GM18498 (cell line): ENCODE measurements around the gene GABBR2.
"Not testable (repeated sequence)": the region's sequence is repeated elsewhere in the genome, so short reads cannot be mapped to it uniquely, and the experiment has no call there.

ENCODE experiments used
- ATAC-seq: cut with Tn5 transposase; IDR thresholded peaks from one replicate; pipeline ENCODE4 v1.9.1; 2021; ENCODE audit warnings: mild to moderate bottlenecking, moderate library complexity; ENCODE audit not compliant: unreplicated experiment

Gene GABBR2

DNA sequence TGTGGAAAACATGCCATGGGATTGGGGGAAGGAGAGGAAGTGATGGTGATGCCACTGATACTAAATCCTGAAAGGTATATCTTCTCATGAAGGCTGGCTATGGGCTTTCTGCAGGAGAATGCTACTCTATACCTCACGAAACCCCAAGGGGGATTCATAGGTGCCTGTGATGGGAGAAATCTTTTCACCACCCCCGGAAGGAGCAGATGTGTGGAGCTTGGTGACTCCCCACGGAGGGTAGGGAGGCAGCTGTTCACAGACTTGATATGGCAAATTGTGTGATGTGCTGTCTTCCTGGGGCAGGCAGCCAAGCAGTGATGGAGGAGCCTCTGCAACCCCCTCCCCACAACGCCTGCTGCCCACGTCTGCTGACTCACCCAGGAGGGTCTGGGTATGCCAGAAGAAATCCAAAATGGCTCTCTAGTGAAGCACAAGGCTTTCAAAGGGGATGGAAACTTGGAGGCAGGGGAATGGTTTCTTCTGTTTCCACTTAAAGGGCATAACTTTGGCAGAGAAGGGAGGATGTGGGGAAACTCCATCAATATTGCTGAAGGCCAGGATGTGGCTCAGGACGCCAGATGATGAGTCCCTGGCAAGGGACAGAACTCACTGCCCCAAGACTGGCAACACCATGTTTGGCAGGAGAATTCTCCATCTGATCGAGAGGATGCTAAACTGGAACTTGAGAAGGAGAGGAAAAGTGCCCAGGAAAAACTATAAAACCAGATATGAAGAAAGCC lies 188.3 kb downstream of the GABBR2 start:
- no peak for ATAC-seq

DNA sequence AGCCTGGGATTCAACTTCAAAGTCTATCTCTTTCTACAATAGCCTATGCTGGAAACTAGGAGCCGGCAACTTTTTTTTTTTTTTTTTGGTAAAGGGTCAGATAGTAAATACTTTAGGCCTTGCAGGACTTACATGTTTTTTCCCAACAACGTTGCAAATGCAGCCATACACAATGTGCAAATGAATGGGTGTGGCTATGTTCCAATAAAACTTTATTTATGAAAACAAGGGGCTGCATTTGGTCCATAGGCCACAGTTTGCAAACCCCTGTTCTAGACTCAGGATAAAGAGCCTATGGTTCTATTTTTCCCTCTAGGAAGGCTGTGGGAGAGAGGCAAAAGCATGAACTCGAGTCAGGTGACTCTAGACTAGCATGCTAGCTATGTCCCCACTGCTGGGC lies 189.1 kb downstream of the GABBR2 start:
- ATAC-seq, result no peak

DNA sequence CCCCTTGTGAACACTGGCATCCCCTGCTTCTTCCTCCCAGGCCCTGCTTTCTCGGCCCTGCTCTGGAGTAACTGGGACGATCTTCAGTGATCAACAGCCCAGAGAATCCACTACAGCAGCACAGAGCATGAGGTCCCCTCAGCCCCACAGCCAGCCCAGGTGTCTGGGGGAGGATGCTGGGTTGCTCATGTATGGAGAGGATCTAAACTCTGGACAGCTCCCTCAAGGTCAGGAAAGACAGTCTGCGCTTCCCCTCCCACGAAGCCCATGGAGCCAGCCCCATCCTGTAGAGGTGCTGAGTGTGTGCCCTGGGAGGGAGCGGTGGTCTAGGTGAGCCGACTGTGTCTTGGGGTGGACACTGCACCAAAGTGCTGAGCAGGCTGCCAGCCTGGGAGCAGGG lies 190.2 kb downstream of the GABBR2 start:
- no peak for ATAC-seq

DNA sequence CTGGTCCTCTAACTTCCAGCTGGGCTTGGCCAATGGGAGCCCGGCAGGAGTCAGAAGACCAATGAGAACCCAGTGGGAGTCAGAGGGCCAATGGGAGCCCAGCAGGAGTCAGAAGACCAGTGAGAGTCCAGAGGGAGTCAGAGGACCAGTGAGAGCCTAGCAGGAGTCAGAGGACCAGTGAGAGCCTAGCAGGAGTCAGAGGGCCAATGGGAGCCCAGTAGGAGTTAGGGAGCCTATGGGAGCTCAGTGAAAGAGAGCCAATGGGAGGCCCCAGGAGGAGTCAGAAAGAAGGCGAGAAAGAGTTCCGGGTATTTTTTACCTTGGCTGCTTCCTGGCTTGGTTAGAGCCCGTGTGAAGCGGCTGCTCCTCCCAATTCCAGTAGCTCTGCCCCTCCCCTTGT lies 191.0 kb downstream of the GABBR2 start:
- no peak for ATAC-seq

DNA sequence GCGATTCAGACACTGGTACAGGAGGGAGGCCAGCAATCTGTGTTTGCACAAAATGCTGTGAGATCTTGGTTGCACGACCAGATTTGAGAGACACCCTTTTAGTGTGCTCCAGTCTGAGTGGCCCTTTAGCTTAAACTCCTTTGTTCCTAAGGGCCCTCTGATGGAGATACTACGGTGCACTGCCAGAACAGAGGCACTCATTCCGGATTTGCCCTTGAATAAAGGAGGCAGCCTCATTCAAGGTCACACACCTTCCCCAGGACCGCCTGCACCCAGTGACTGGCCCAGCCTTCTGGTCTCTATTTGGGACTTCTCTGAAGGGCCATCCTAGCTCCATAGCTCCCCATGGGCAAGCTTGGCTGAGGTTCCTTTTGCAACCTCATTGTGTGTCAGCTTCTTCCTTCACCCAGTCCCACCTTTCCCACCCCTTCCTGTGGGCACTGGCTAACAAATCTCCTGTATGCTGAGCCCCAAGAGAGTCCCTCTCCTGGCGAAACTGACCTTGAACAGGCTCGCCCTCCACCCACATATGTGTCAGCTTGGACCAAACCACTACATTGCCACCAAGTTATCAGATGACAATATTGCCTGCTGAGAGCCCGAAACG lies 191.7 kb downstream of the GABBR2 start:
- no peak for ATAC-seq

DNA sequence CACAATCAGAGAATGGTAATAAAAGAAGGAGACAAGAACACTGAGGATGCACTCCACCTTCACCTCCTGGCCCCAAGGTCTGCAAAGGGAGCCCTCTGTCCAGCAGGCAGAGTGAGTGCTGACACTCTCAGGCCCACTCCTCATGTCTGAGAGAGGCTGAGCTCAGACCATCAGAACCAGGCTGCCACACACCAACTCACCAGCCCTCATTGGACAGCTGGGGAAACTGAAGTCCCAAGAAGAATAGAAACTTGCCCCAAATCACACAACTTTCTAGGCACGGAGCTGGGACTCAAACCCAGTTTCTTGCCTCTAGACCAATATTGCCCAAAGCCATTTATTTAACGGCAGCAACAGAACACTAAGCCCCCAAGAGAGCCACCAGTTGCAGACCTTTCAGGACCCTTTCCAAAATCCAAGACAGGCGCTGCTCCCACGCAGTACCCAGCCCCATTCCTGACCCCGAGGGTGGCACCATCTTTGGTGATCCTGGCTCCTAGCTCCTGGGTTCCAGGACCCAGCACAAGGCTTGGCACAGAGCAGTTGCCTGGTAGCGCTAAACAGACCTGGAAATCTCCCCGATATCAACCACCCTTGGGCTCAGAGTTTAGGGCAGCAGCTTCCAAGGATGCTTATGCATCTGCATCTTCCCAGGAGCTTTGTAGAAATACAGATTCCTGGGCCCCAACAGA lies 192.4 kb downstream of the GABBR2 start:
- no peak for ATAC-seq

DNA sequence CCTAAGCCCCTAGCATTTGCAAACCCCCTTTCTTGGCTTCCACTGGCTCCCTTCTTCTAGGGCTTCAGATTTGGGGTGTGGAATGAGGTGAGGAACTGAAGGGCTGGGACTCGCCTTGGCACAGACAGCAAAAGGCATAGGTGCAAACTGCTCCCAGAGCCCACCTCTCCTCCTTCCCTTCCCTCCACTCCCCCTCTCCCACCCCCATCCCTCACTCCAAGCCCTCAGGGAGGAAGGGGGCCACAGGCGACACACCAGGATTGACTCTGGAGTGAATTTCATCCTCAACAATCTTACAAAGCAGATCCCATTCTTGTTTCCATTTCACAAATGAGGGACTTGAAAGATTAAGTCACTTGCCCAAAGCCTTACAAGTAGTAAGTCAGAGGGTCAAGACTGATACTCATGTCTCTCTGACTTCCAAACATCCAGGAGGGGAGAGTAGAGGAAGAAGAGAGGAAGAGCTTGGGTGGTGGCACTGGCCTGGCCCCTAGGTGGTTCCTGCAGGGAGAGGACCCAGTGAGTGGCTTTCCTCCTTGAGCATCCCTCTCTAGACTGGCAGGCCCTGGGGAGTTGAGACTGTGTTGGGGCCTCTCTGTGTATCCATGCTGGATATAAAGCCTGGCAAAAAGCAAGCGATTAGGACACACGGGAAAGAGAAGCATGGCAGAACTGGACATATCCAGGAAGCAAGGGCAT lies 193.1 kb downstream of the GABBR2 start:
- ATAC-seq, result no peak

DNA sequence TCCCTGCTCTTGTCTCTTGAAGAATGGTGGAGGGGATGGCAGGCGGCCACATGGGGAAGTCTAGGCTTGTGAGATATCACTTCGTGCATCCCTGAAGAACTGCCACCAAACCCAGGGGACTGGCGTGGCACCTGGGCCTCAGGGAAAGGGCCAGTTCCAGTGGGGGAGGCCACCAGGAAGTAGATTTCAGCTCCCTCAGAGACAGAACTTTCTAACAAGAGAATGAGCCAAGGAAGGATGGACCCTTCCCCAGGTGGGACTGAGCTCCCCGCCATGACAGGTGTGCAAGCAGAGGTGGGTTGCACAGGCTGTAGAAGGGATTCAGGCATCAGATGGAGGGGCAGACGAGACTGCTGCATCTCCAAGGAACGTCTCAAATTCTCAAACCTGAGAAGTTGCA lies 193.9 kb downstream of the GABBR2 start:
- no peak for ATAC-seq

DNA sequence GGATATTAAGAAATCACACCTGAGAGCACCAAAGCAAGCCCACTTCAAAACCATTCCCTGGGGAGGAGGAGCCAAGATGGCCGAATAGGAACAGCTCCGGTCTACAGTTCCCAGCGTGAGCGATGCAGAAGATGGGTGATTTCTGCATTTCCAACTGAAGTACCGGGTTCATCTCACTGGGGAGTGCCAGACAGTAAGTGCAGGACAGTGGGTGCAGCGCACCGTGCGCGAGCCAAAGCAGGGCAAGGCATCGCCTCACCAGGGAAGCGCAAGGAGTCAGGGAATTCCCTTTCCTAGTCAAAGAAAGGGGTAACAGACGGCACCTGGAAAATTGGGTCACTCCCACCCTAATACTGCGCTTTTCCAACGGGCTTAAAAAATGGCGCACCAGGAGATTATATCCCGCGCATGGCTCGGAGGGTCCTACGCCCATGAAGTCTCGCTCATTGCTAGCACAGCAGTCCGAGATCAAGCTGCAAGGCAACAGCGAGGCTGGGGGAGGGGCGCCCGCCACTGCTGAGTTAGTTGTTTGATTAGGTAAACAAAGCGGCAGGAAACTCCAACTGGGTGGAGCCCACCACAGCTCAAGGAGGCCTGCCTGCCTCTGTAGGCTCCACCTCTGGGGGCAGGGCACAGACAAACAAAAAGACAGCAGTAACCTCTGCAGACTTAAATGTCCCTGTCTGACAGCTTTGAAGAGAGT lies 200.4 kb downstream of the GABBR2 start:
- not testable (repeated sequence) for ATAC-seq

DNA sequence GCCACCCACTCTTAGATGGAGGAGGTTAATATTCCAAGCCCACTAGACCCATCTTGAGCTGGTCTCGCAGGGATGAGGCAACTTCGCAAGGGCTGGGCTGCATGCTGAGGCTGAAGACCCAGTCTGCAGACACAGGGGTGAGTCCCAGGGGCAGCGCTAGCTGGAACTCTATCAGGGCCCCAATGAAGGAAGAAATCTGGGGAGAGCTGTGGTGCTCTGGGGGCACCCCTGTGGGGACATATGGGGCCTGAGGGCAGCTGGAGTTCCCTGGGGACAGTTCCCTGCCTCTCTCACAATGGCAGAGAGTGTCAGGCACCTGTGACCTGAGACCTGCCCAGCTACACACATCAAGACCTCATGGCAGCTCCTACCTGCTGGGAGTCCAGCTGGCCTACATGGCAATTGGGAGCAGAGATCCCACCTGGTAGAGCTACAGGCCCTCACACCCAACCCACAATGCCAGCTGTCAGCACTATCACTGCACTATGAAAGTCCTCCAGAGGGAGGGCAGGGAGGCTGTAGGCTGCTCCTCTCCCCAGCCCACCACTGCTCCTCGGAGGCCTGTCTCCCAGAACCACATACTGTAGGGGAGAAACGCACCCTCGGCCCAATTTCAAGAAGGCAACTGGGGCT lies 202.2 kb downstream of the GABBR2 start:
- no peak for ATAC-seq

DNA sequence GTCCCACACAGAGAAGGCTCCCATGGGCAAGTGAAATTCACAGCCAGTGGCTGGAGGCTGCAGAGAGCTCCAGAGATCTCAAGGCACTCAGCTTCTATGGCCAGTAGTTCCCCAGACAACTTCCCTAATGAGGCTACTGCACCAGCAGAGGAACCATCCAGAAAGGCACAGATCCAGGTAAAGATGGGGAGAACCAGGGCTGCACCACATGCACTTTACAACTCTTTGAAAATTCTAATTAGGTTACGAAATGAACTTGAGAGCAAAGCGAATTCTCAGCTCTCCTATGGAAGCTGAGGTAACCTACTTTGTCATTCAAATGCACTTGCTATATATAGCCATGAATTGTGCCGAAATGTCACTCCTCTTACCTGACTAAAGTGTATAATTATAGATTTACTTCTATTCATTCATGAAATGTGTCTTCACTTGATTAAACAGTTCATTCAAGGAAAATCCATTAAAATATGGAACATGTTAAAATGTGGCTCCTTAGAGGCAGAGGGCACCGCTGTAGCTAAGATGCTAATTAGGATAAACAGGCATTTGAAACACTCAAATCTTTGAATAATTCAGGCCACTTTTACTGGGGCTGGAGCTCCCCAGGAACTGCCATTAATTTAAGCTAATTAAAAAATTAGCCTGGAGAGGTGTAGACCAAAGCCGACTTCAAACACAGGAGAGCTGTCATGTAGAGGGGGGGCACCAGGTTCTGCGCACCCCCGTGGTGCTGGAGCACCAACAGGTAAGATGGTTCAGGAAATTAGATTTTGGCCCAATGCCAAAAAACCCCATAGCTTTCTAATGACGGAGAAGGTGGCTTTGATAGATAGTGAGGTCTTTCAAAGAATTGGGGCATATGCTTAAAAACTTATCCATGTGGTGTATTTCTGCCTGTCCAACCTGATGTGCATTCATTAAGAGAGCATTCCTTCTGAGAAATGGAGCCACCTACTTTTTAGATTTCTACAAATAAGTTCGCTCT lies 204.1 kb downstream of the GABBR2 start:
- no peak for ATAC-seq

DNA sequence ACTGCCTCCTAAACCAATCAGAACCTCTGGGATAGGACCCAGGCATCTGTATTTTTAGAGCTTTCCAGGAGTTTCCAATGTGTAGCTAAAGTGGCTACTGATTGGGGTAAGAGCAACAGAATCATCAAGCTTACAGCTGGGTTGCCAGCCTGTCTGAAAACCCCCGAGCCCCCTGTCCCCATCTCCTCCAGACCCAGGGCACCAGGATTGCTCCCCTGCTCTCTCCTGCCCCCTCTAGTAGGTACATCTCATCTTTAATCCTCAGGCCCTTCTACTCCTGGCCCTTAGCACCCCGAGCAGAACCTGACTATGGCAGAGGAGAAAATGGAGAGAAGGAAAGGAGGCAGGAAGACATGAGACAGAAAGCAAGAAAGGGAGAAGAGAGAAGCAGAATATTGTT lies 204.9 kb downstream of the GABBR2 start:
- ATAC-seq, result no peak

DNA sequence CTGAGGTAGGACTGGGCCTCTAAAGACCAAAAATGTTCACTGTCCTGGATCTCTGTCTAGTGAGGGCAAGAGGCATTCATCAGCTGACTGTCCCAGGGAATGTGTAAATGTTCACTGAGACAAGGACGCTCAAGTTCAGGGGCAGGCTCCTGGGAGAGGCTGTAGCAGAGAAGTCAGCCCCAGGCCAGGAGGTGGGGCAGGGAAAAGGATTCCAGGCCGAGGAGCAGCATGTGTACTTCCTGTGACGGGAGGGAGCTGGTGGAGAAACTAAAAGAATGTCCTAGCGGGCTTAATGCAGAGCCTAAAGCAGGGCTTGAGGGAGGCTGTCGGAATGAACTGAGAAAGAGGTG lies 205.8 kb downstream of the GABBR2 start:
- ATAC-seq, result no peak

DNA sequence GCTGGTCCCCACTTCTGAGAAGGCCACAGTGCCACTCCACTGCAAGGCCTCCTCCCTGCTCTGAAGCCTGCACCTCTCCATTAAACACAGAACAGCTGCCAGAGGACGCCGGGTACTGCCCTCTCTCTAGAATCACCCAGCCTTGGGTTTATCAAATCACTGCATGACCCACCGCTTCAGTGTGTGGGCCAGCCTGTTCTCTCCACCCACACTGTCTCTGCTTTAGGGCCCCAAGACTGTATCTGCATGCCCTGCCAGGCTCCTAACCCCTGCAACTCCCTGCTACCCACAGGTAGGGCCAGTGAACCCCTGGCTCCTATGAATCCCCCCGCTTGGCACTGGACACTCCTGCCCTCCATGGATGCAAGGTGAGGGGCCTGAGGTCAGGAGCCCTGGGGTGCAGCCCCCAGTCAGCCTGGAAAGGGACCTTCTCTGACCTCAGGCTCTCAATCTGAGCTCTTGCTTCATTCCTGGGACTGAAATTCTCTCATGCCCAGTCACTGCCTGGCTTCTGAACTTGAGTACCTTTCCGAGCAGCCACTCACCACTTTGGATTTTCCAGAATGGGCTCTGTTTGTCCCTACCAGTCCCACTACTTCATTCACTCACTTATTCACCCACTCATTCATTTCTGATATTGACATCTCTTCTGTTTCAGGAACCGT lies 206.3 kb downstream of the GABBR2 start:
- ATAC-seq, result no peak

DNA sequence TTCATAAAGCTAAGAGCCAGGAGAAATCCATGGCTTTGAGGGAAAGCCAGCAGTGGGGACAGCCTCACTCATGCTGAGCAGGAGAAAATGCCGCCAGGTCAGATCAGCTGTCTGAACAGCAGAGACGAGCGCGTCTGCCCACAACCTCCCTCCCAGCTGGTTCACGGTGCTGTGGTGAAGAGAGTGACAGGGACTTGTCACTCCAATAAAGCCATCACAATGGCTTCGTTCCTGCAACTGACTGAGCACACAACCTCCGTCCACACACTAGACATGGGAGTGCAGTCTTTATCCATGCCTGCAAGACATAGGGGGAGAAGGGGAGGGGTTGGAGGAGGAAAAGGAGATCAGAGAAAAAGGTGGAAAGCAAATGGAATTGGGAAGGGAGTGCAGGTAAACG lies 206.9 kb downstream of the GABBR2 start:
- ATAC-seq, result no peak

DNA sequence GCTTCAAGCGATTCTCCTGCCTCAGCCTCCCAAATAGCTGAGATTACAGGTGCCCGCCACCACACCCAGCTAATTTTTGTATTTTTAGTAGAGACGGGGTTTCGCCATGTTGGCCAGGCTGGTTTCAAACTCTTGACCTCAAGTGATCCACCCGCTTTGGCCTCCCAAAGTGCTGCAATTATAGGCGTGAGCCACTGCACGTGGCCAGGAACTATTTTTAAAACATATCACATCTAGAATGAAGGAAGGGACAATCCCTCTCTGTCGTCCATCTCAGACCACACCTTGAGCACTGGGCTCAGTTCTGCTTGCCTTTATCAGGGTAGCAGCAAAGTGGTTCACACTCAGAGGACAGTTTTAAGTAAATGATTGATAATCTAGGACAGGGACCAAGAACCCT lies 207.5 kb downstream of the GABBR2 start:
- not testable (repeated sequence) for ATAC-seq

DNA sequence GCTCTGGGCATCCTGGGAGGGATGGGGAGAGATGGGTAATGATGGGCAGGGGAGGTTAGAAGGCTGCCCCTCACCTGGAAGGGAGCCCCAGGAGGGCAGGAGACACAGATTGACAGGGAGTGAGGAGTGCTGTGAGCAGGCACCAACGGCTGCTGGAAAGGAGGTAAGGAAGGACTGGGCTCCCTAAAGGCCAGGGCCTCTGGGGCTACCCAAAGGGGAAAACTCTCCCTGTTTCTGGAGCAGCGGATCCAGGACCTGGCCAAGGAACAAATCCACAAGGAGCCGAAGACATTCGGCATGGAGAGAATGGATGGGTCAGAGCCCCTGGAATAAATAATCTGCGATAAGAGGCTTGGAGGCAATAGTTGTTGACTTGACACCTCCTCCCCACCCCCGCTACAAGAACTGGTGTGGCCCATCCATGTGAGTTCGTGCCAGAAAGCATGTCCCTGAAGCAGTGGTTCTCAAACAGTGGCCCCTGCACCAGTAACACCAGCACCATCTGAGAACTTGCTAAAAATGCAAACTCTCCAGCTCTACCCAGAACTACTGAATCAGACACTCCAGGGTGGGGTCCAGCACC lies 208.3 kb downstream of the GABBR2 start:
- no peak for ATAC-seq

DNA sequence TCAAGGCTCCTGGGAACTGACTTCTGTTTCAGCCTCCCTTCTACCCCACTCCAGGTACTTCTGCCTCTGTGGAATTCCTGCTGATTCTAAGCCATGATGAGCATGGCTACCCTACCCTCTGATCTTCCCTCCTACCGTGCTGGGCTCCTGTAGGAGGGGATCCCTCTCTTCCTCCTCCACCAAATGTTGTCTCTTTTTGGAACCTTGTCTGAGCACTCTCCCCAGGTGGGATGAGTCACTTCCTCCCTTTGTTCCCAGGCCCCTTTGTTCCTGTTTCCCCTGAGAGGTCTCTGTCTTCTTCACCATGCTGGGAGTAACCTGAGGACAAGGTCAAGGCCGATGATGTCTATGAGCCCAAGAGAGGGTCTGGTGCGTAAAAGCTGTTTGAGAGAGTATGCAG lies 213.2 kb downstream of the GABBR2 start:
- no peak for ATAC-seq

DNA sequence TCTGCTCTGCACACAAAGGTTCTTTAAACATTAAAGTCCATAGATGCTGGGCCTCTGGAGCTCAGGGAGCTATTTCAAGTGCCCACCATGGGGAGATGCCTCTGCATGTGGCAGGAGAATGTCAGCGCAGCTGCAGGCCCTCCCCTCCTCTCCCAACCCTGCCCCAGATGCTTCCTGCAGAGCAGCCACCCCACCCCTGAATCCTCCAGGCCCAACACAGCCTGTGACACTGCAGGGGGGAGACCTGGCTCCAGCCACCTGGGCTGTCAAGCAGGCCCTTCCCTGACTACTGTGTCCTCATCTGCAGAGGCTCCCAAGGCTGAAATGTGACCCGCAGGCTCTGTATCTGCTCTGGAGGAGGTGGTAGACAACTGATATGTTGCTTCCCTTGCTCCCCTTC lies 213.9 kb downstream of the GABBR2 start:
- ATAC-seq, result no peak
